Rectal smooth muscle tissue (tissue), 1 donor: ENCODE data around the gene CNNM1.

ENCODE experiments used
- H3K27ac ChIP-seq: one replicate; pipeline ENCODE4 v1.7.0; 2013; ENCODE audit warnings: low read depth, low read length, inconsistent platforms
- H3K27me3 ChIP-seq: one replicate; pipeline ENCODE4 v1.7.0; 2013; ENCODE audit warnings: low read length; ENCODE audit not compliant: control insufficient read depth, insufficient read depth
- H3K36me3 ChIP-seq: one replicate; pipeline ENCODE4 v1.7.0; 2013; ENCODE audit warnings: low read length; ENCODE audit not compliant: control insufficient read depth, insufficient read depth
- H3K4me1 ChIP-seq: one replicate; pipeline ENCODE4 v1.7.0; 2013; ENCODE audit warnings: low read length; ENCODE audit not compliant: control insufficient read depth, insufficient read depth
- H3K4me3 ChIP-seq: one replicate; pipeline ENCODE4 v1.7.0; 2013; ENCODE audit warnings: low read length
- H3K9ac ChIP-seq: one replicate; pipeline ENCODE4 v1.7.0; 2013; ENCODE audit warnings: low read length

Gene CNNM1

GRCh38 chr10:99387541-99387940, 58.4 kb downstream of the CNNM1 start:
- no peak overlapping the region for H3K9ac ChIP-seq
- no peaks in the 10 kb centered on the region for H3K27me3 ChIP-seq
- H3K4me1 ChIP-seq: no peaks in the 10 kb centered on the region
- H3K36me3 ChIP-seq: no peaks in the 10 kb centered on the region
- H3K4me3 ChIP-seq: no peak overlapping the region
- no peak overlapping the region for H3K27ac ChIP-seq

GRCh38 chr10:99389729-99390480, 60.7 kb downstream of the CNNM1 start:
- H3K4me1 ChIP-seq: no peaks in the 10 kb centered on the region
- H3K27ac ChIP-seq: no peak overlapping the region
- H3K36me3 ChIP-seq: no peaks in the 10 kb centered on the region
- H3K27me3 ChIP-seq: no peaks in the 10 kb centered on the region
- no peak overlapping the region for H3K4me3 ChIP-seq
- no peak overlapping the region for H3K9ac ChIP-seq

GRCh38 chr10:99391346-99391745, 62.2 kb downstream of the CNNM1 start:
- H3K27me3 ChIP-seq: no peaks in the 10 kb centered on the region
- H3K9ac ChIP-seq: no peak overlapping the region
- no peaks in the 10 kb centered on the region for H3K4me1 ChIP-seq
- no peak overlapping the region for H3K4me3 ChIP-seq
- H3K27ac ChIP-seq: no peak overlapping the region
- H3K36me3 ChIP-seq: peaks cover 3% of the 10 kb centered on the region

- Histone ChIP-seq H3K27ac (no peak overlapping the region), H3K36me3 (peaks cover 3% of the 10 kb centered on the region), H3K4me1 (no peaks in the 10 kb centered on the region), H3K27me3 (no peaks in the 10 kb centered on the region), H3K4me3 (no peak overlapping the region), H3K9ac (no peak overlapping the region)
These were observed 63.9 kb downstream of the CNNM1 start for GRCh38 chr10:99393036-99393435.

GRCh38 chr10:99393683-99394082, 64.5 kb downstream of the CNNM1 start:
- Histone ChIP-seq H3K4me3 (no peak overlapping the region), H3K27ac (no peak overlapping the region), H3K9ac (no peak overlapping the region), H3K27me3 (no peaks in the 10 kb centered on the region), H3K4me1 (no peaks in the 10 kb centered on the region), H3K36me3 (peaks cover 3% of the 10 kb centered on the region)

GRCh38 chr10:99394256-99394655, 65.1 kb downstream of the CNNM1 start:
- Histone ChIP-seq H3K36me3 (peaks cover 8% of the 10 kb centered on the region), H3K27ac (no peak overlapping the region), H3K4me1 (no peaks in the 10 kb centered on the region)

GRCh38 chr10:99394761-99395386, 65.7 kb downstream of the CNNM1 start:
- no peak overlapping the region for H3K27ac ChIP-seq
- H3K4me1 ChIP-seq: no peaks in the 10 kb centered on the region
- H3K4me3 ChIP-seq: no peak overlapping the region
- H3K9ac ChIP-seq: no peak overlapping the region
- H3K36me3 ChIP-seq: peaks cover 8% of the 10 kb centered on the region
- H3K27me3 ChIP-seq: no peaks in the 10 kb centered on the region

More at GRCh38 chr10:99394256-99394655, 65.1 kb downstream of the CNNM1 start:
- H3K9ac ChIP-seq: no peak overlapping the region
- H3K4me3 ChIP-seq: no peak overlapping the region
- no peaks in the 10 kb centered on the region for H3K27me3 ChIP-seq

- no peak overlapping the region for H3K9ac ChIP-seq
- H3K36me3 ChIP-seq: peaks cover 8% of the 10 kb centered on the region
- H3K4me3 ChIP-seq: no peak overlapping the region
- H3K4me1 ChIP-seq: no peaks in the 10 kb centered on the region
- no peak overlapping the region for H3K27ac ChIP-seq
- no peaks in the 10 kb centered on the region for H3K27me3 ChIP-seq
These were observed 66.7 kb downstream of the CNNM1 start for GRCh38 chr10:99395750-99396445.

- Histone ChIP-seq H3K9ac (no peak overlapping the region), H3K36me3 (peaks cover 11% of the 10 kb centered on the region), H3K4me3 (no peak overlapping the region), H3K27ac (no peak overlapping the region), H3K4me1 (no peaks in the 10 kb centered on the region), H3K27me3 (no peaks in the 10 kb centered on the region)
These were observed 67.3 kb downstream of the CNNM1 start for GRCh38 chr10:99396471-99396870.

- H3K36me3 ChIP-seq: peaks cover 26% of the 10 kb centered on the region
These were observed 70.5 kb downstream of the CNNM1 start for GRCh38 chr10:99399664-99400063.

GRCh38 chr10:99403674-99404073, 74.5 kb downstream of the CNNM1 start:
- Histone ChIP-seq H3K27ac (no peak overlapping the region), H3K27me3 (no peaks in the 10 kb centered on the region), H3K9ac (no peak overlapping the region), H3K36me3 (peaks cover 41% of the 10 kb centered on the region), H3K4me3 (no peak overlapping the region), H3K4me1 (no peaks in the 10 kb centered on the region)

More at GRCh38 chr10:99399664-99400063, 70.5 kb downstream of the CNNM1 start:
- H3K4me3 ChIP-seq: no peak overlapping the region
- no peaks in the 10 kb centered on the region for H3K27me3 ChIP-seq
- H3K4me1 ChIP-seq: no peaks in the 10 kb centered on the region
- no peak overlapping the region for H3K9ac ChIP-seq
- no peak overlapping the region for H3K27ac ChIP-seq

- Histone ChIP-seq H3K36me3 (peaks cover 35% of the 10 kb centered on the region), H3K4me1 (no peaks in the 10 kb centered on the region), H3K27me3 (no peaks in the 10 kb centered on the region), H3K27ac (no peak overlapping the region), H3K9ac (no peak overlapping the region), H3K4me3 (no peak overlapping the region)
These were observed 77.0 kb downstream of the CNNM1 start for GRCh38 chr10:99406149-99406548.
